Breast epithelium (tissue), 4 donors: Measurements from ENCODE around the gene PTRHD1. TPM values are rescaled to one million over a fixed set of nuclear protein-coding genes. Genes with fewer than 3 reads are reported as not detected.

Experiments
- DNase-seq, 2 donors: peaks; one replicate each; pipeline ENCODE4 v3.0.0-alpha.2; 2019; ENCODE audit warnings: low spot score in 2 of 2
- H3K27ac ChIP-seq, 2 donors: fragments of 200-600 bp; sonication (generic) in 1 of 2; one replicate each; pipeline ENCODE4 v1.5.1; 2016 to 2019; ENCODE audit warnings: mild to moderate bottlenecking in 1 of 2
- H3K27me3 ChIP-seq, 2 donors: fragments of 200-600 bp; sonication (generic) in 1 of 2; one replicate each; pipeline versions ENCODE4 v1.5.1 to v1.6.0; 2017 to 2019; ENCODE audit warnings: control low read depth in 1 of 2, mild to moderate bottlenecking in 1 of 2
- H3K36me3 ChIP-seq: fragments of 200-600 bp; one replicate; pipeline ENCODE4 v1.5.1; 2019
- H3K4me1 ChIP-seq, 2 donors: fragments of 200-600 bp; sonication (generic); one replicate each; pipeline ENCODE4 v1.5.1; 2016 to 2019; ENCODE audit warnings: control low read depth in 1 of 2
- H3K4me3 ChIP-seq, 3 donors: fragments of 200-600 bp; sonication (generic); 1 replicate in 2 of 3; 2 replicates in 1 of 3; pipeline ENCODE4 v1.5.1; 2016 to 2019; ENCODE audit warnings: mild to moderate bottlenecking in 3 of 3, moderate library complexity in 2 of 3
- H3K9me3 ChIP-seq, 2 donors: fragments of 200-600 bp; sonication (generic) in 1 of 2; one replicate each; pipeline ENCODE4 v1.5.1; 2016 to 2019; ENCODE audit warnings: control low read depth in 1 of 2
- CTCF ChIP-seq, 3 donors: fragments of 450-650 bp; IDR thresholded peaks; one replicate each; pipeline ENCODE4 v1.5.1; 2016 to 2017; ENCODE audit warnings: antibody characterized with exemption in 3 of 3, mild to moderate bottlenecking in 3 of 3, moderate library complexity in 3 of 3
- POLR2A ChIP-seq: fragments of 450-650 bp; IDR thresholded peaks from one replicate; pipeline ENCODE4 v1.6.1; 2016; ENCODE audit warnings: antibody characterized with exemption, mild to moderate bottlenecking, moderate library complexity
- POLR2AphosphoS5 ChIP-seq, 3 donors: sonication (generic); formaldehyde crosslinking; IDR thresholded peaks; one replicate each; pipeline ENCODE4 v1.6.1; 2017; ENCODE audit warnings: antibody characterized with exemption in 3 of 3
- intact Hi-C: fragments of 100-400 bp; cut with DNase I; formaldehyde crosslinking; loops from one replicate; pipeline ENCODE4 v1.15.1; 2023; ENCODE audit warnings: low total_unique reads
- total RNA-seq, 3 donors: library from RNA; depleted of rRNA; stranded (reverse); fragments of >200 nt; gene quantifications; one replicate each; pipeline ENCODE4 v1.1.0, GENCODE V29; 2016

Gene PTRHD1
- total RNA-seq, 3 donors from 2014 or later, result 19.3 to 38.8 (median 37.9) TPM

- Histone ChIP-seq H3K4me3 (no peak overlapping the region), H3K4me1 (no peaks in the 10 kb centered on the region), H3K36me3 (no peaks in the 10 kb centered on the region), H3K27me3 (no peaks in the 10 kb centered on the region), H3K27ac (no peak overlapping the region), H3K9me3 (no peaks in the 10 kb centered on the region)
- DNase-seq, result no peak
- intact Hi-C loops, result no loop called here
- TF ChIP-seq POLR2A, result no peak
- TF ChIP-seq POLR2AphosphoS5 (IDR thresholded peaks at IDR 0.05), result no peak
- TF ChIP-seq CTCF (IDR thresholded peaks at IDR 0.05), result no peak
Measured at GRCh38 chr2:24742730-24743129, 50.5 kb downstream of the PTRHD1 start.

DNA sequence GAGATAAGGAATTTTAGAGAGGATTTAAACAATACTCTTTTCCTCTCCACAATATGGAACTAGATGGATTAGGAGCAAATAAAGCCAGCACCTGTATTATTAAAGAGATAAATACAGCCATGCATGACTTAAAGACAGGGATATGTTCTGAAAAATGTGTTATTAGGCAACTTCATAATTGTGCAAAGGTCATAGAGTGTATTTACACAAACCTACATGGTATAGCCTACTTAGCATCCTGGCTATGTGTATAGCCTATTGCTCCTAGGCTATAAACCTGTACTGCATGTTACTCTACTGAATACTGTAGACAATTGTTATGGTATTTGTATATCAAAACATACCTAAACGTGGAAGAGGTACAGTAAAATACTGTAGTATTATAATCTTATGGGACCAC lies 53.0 kb downstream of the PTRHD1 start:
- no peak overlapping the region for H3K4me3 ChIP-seq
- no peak for TF ChIP-seq POLR2AphosphoS5 (IDR thresholded peaks at IDR 0.05)
- no peak for TF ChIP-seq CTCF (IDR thresholded peaks at IDR 0.05)
- no peak for TF ChIP-seq POLR2A

More for the DNA sequence above, 53.0 kb downstream of the PTRHD1 start:
- Histone ChIP-seq H3K4me1 (no peaks in the 10 kb centered on the region), H3K9me3 (no peaks in the 10 kb centered on the region), H3K27me3 (no peaks in the 10 kb centered on the region), H3K27ac (no peak overlapping the region), H3K36me3 (no peaks in the 10 kb centered on the region)
- intact Hi-C loops, result no loop called here
- DNase-seq, result no peak

Other genes with a start within 250 kb of the PTRHD1 start
- 1 to 10 TPM; 1.6 to 4.2 (median 1.8) TPM for gene CENPO, start within 50 bp of the PTRHD1 start, total RNA-seq
- 10 to 100 TPM; 29.3 to 89.1 (median 56.1) TPM for gene ADCY3, start 126.8 kb upstream of the PTRHD1 start, total RNA-seq
- 10 to 100 TPM in 2 of 3 donors, 1 to 10 TPM in 1; 5.1 to 12.6 (median 10.8) TPM for gene DNAJC27, start 178.6 kb upstream of the PTRHD1 start, total RNA-seq
- under 1 TPM; 0.16 to 0.98 (median 0.73) TPM for gene EFR3B, start 248.7 kb upstream of the PTRHD1 start, total RNA-seq